SK-N-SH treated with all-trans-retinoic acid at 6 μM for 48 hours (cell line): ENCODE measurements around the gene SLAMF1.

ENCODE experiments used
- ATAC-seq: fragments of 200-7000 bp; cut with Tn5 transposase; 3 replicates; pipeline ENCODE4 v1.9.1; 2020; ENCODE audit warnings: mild to moderate bottlenecking, moderate library complexity
- ARNTL ChIP-seq: fragments of 450-650 bp; formaldehyde crosslinking; IDR thresholded peaks from 2 replicates; pipeline ENCODE4 v1.5.0; 2020; ENCODE audit warnings: low read depth, mild to moderate bottlenecking, moderate library complexity, borderline replicate concordance
- BACH2 ChIP-seq: fragments of 250-450 bp; sonication (Bioruptor Pico); IDR thresholded peaks from 2 replicates; pipeline ENCODE4 v1.9.0; 2021; ENCODE audit warnings: mild to moderate bottlenecking, borderline replicate concordance
- ESRRG ChIP-seq: fragments of 250-450 bp; sonication (Bioruptor Pico); IDR thresholded peaks from 2 replicates; pipeline ENCODE4 v1.6.1; 2021; ENCODE audit warnings: mild to moderate bottlenecking
- ISL1 ChIP-seq: fragments of 250-450 bp; sonication (Bioruptor Pico); IDR thresholded peaks from 2 replicates; pipeline ENCODE4 v2.1.2; 2022; ENCODE audit warnings: mild to moderate bottlenecking, moderate library complexity
- OSR1 ChIP-seq: fragments of 250-450 bp; sonication (Bioruptor Pico); IDR thresholded peaks from 2 replicates; pipeline ENCODE4 v1.8.0; 2022; ENCODE audit warnings: moderate library complexity, mild to moderate bottlenecking, inconsistent platforms
- RARB ChIP-seq: fragments of 250-450 bp; sonication (Bioruptor Pico); IDR thresholded peaks from 2 replicates; pipeline ENCODE4 v1.8.0; 2021; ENCODE audit warnings: mild to moderate bottlenecking, moderate library complexity
- SNAI2 ChIP-seq: fragments of 250-450 bp; sonication (Bioruptor Pico); IDR thresholded peaks from 2 replicates; pipeline ENCODE4 v1.5.0; 2020; ENCODE audit warnings: mild to moderate bottlenecking, moderate library complexity
- TOX ChIP-seq: fragments of 250-450 bp; sonication (Bioruptor Pico); IDR thresholded peaks from 2 replicates; pipeline ENCODE4 v1.8.0; 2021; ENCODE audit warnings: mild to moderate bottlenecking, moderate library complexity, borderline replicate concordance
- ZC3H10 ChIP-seq: fragments of 250-450 bp; sonication (Bioruptor Pico); IDR thresholded peaks from 2 replicates; pipeline ENCODE4 v1.5.1; 2021; ENCODE audit warnings: mild to moderate bottlenecking, moderate library complexity
- ZFP3 ChIP-seq: fragments of 250-450 bp; sonication (Bioruptor Pico); IDR thresholded peaks from 2 replicates; pipeline ENCODE4 v1.5.0; 2020; ENCODE audit warnings: mild to moderate bottlenecking, moderate library complexity
- ZFP30 ChIP-seq: fragments of 450-650 bp; formaldehyde crosslinking; IDR thresholded peaks from 2 replicates; pipeline ENCODE4 v1.5.0; 2022; ENCODE audit warnings: mild to moderate bottlenecking, moderate library complexity
- ZNF565 ChIP-seq: fragments of 450-650 bp; formaldehyde crosslinking; conservative IDR thresholded peaks from 2 replicates; pipeline ENCODE4 v1.5.0; 2020; ENCODE audit warnings: low read depth, mild to moderate bottlenecking, moderate library complexity
- ZNF70 ChIP-seq: fragments of 450-650 bp; formaldehyde crosslinking; IDR thresholded peaks from 2 replicates; pipeline ENCODE4 v1.5.0; 2020; ENCODE audit warnings: mild to moderate bottlenecking, moderate library complexity
- ZNF8 ChIP-seq: fragments of 450-650 bp; formaldehyde crosslinking; IDR thresholded peaks from 2 replicates; pipeline ENCODE4 v1.5.0; 2020; ENCODE audit warnings: mild to moderate bottlenecking, moderate library complexity
- TF ChIP-seq, protein P1 (sequence below): fragments of 250-450 bp; sonication (Bioruptor Pico); IDR thresholded peaks from 2 replicates; pipeline ENCODE4 v1.8.0; 2020; ENCODE audit warnings: mild to moderate bottlenecking, moderate library complexity, borderline replicate concordance
- TF ChIP-seq, protein P2 (sequence below): fragments of 250-450 bp; sonication (Bioruptor Pico); IDR thresholded peaks from 2 replicates; pipeline ENCODE4 v1.5.0; 2020; ENCODE audit warnings: mild to moderate bottlenecking, moderate library complexity
- TF ChIP-seq, protein P3 (sequence below): fragments of 250-450 bp; sonication (Bioruptor Pico); IDR thresholded peaks from 2 replicates; pipeline ENCODE4 v1.5.1; 2021; ENCODE audit warnings: mild to moderate bottlenecking, moderate library complexity
- TF ChIP-seq, protein P4 (sequence below): fragments of 250-450 bp; sonication (Bioruptor Pico); IDR thresholded peaks from 2 replicates; pipeline ENCODE4 v1.5.1; 2020; ENCODE audit warnings: low read depth, mild to moderate bottlenecking, moderate library complexity

Gene SLAMF1

DNA sequence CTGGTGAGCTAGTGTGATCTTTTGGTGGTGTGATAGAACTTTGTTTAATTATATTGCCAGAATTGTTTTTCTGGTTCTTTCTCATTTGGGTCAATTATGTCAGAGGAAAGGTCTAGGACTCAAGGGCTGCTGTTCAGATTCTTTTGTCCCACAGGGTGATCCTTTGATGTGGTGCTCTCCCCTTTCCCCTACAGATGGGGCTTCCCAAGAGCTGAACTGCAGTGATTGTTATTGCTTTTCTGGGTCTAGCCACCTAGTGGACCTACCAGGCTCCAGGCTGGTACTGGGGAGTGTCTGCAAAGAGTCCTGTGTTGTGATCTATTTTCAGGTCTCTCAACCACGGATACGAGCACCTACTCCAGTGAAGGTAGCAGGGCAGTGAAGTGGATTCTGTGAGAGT is 41.6 kb downstream of the SLAMF1 start:
- TF ChIP-seq OSR1 (CRISPR knock-in tag) (no peak), ZNF8 (no peak), SNAI2 (CRISPR knock-in tag) (no peak), BACH2 (CRISPR knock-in tag) (no peak)
- TF ChIP-seq, protein P1, sequence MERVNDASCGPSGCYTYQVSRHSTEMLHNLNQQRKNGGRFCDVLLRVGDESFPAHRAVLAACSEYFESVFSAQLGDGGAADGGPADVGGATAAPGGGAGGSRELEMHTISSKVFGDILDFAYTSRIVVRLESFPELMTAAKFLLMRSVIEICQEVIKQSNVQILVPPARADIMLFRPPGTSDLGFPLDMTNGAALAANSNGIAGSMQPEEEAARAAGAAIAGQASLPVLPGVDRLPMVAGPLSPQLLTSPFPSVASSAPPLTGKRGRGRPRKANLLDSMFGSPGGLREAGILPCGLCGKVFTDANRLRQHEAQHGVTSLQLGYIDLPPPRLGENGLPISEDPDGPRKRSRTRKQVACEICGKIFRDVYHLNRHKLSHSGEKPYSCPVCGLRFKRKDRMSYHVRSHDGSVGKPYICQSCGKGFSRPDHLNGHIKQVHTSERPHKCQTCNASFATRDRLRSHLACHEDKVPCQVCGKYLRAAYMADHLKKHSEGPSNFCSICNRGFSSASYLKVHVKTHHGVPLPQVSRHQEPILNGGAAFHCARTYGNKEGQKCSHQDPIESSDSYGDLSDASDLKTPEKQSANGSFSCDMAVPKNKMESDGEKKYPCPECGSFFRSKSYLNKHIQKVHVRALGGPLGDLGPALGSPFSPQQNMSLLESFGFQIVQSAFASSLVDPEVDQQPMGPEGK: no peak
- TF ChIP-seq, protein P2, sequence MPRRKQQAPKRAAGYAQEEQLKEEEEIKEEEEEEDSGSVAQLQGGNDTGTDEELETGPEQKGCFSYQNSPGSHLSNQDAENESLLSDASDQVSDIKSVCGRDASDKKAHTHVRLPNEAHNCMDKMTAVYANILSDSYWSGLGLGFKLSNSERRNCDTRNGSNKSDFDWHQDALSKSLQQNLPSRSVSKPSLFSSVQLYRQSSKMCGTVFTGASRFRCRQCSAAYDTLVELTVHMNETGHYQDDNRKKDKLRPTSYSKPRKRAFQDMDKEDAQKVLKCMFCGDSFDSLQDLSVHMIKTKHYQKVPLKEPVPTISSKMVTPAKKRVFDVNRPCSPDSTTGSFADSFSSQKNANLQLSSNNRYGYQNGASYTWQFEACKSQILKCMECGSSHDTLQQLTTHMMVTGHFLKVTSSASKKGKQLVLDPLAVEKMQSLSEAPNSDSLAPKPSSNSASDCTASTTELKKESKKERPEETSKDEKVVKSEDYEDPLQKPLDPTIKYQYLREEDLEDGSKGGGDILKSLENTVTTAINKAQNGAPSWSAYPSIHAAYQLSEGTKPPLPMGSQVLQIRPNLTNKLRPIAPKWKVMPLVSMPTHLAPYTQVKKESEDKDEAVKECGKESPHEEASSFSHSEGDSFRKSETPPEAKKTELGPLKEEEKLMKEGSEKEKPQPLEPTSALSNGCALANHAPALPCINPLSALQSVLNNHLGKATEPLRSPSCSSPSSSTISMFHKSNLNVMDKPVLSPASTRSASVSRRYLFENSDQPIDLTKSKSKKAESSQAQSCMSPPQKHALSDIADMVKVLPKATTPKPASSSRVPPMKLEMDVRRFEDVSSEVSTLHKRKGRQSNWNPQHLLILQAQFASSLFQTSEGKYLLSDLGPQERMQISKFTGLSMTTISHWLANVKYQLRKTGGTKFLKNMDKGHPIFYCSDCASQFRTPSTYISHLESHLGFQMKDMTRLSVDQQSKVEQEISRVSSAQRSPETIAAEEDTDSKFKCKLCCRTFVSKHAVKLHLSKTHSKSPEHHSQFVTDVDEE: no peak
- TF ChIP-seq, all 23 proteins: peak for 0
- no peak for ATAC-seq

DNA sequence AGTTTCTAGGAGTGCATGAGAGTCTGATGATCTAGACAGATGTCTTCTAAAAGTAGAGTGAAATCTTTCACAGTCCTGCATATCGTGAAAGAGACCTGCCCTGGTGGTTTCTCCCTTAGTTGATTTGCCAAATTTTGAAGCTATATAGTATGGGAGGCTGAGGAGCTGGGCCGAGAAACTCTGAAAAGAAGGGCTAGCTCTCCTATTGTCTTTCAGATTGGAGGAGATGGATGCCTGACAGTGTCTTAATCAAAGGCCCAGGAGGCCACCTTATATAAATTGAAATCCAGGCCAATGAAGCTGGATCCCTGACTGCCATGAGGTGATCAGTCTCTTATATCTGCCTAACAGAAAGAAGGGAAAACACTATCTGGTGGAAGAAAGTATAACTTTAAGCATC is 49.1 kb downstream of the SLAMF1 start:
- TF ChIP-seq ESRRG (CRISPR knock-in tag): no peak
- TF ChIP-seq, protein P1: no peak
- TF ChIP-seq TOX (CRISPR knock-in tag): no peak
- TF ChIP-seq ISL1 (CRISPR knock-in tag): no peak
- TF ChIP-seq ZNF565: no peak
- TF ChIP-seq ZFP30 (CRISPR knock-in tag): no peak
- TF ChIP-seq, protein P3, sequence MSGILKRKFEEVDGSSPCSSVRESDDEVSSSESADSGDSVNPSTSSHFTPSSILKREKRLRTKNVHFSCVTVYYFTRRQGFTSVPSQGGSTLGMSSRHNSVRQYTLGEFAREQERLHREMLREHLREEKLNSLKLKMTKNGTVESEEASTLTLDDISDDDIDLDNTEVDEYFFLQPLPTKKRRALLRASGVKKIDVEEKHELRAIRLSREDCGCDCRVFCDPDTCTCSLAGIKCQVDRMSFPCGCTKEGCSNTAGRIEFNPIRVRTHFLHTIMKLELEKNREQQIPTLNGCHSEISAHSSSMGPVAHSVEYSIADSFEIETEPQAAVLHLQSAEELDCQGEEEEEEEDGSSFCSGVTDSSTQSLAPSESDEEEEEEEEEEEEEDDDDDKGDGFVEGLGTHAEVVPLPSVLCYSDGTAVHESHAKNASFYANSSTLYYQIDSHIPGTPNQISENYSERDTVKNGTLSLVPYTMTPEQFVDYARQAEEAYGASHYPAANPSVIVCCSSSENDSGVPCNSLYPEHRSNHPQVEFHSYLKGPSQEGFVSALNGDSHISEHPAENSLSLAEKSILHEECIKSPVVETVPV (CRISPR knock-in tag): no peak
- no peak for TF ChIP-seq ARNTL (CRISPR knock-in tag)
- no peak for TF ChIP-seq RARB
- TF ChIP-seq ZNF70 (CRISPR knock-in tag): no peak
- TF ChIP-seq, protein P2: no peak
- TF ChIP-seq ZC3H10 (CRISPR knock-in tag): no peak
- TF ChIP-seq ZFP3 (CRISPR knock-in tag): no peak
- TF ChIP-seq, all 23 proteins: peak for 0
- ATAC-seq: no peak

DNA sequence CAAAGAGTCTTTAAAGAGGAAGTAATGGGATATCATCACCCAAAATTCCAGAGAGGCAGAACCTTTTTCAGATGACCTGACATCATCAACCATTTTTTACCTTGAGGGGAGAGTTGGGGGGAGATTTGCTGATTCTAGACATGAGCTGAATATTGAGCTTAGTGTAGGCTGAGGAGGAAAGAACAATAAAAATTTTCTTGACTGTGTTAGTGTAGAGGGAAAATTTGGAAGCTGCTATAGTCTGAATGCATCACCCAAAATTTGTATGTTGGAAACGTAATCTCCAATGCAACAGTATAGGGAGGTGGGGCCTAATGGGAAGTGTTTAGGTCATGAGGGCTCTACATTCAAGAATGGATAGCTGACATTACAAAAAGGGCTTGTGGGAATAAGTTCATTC is 49.8 kb downstream of the SLAMF1 start:
- TF ChIP-seq, protein P4, sequence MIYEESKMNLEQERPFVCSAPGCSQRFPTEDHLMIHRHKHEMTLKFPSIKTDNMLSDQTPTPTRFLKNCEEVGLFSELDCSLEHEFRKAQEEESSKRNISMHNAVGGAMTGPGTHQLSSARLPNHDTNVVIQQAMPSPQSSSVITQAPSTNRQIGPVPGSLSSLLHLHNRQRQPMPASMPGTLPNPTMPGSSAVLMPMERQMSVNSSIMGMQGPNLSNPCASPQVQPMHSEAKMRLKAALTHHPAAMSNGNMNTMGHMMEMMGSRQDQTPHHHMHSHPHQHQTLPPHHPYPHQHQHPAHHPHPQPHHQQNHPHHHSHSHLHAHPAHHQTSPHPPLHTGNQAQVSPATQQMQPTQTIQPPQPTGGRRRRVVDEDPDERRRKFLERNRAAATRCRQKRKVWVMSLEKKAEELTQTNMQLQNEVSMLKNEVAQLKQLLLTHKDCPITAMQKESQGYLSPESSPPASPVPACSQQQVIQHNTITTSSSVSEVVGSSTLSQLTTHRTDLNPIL (CRISPR knock-in tag): no peak
- TF ChIP-seq ZC3H10 (CRISPR knock-in tag) (no peak), BACH2 (CRISPR knock-in tag) (no peak)
- ATAC-seq: no peak
